GM12892 (cell line): ENCODE measurements around the gene IFITM1.
"Not testable (repeated sequence)": the region's sequence is repeated elsewhere in the genome, so short reads cannot be mapped to it uniquely, and the experiment has no call there.

Source experiments
- POLR2A ChIP-seq: IDR thresholded peaks from 2 replicates; pipeline ENCODE4 v1.6.1; 2011; ENCODE audit warnings: low read depth, low read length, control low read depth
- POLR2AphosphoS5 ChIP-seq: IDR thresholded peaks from 2 replicates; pipeline ENCODE4 v1.6.1; 2011; ENCODE audit warnings: low read depth, low read length, control low read depth
- TAF1 ChIP-seq: IDR thresholded peaks from 2 replicates; pipeline ENCODE4 v1.6.1; 2011; ENCODE audit warnings: low read depth, mild to moderate bottlenecking, control low read depth, low read length, borderline replicate concordance

GRCh38 chr11:286977-287820 lies 26.6 kb upstream of the IFITM1 start:
- TF ChIP-seq POLR2AphosphoS5, POLR2A, TAF1: not testable (repeated sequence)
